Stomach (tissue), 4 donors: ENCODE results near the gene CNTN4.

Source experiments
- EP300 ChIP-seq: sonication (generic); formaldehyde crosslinking; IDR thresholded peaks from one replicate; pipeline ENCODE4 v1.6.1; 2017; ENCODE audit warnings: antibody characterized with exemption
- POLR2A ChIP-seq, 4 donors: fragments of 450-650 bp; IDR thresholded peaks; one replicate each; pipeline ENCODE4 v1.6.1; 2016; ENCODE audit warnings: antibody characterized with exemption in 4 of 4, control low read depth in 2 of 4, mild to moderate bottlenecking in 1 of 4, moderate library complexity in 1 of 4
- POLR2AphosphoS5 ChIP-seq, 3 donors: sonication (generic); formaldehyde crosslinking; IDR thresholded peaks; one replicate each; pipeline ENCODE4 v1.6.1; 2016; ENCODE audit warnings: antibody characterized with exemption in 3 of 3
- TF ChIP-seq, protein P1 (sequence below), 7 experiments: fragments of 450-650 bp in 4 of 7; fragments of 200-600 bp in 3 of 7; sonication (generic) in 3 of 7; IDR thresholded peaks; one replicate each; pipeline ENCODE4 v1.5.1; 2016 to 2019; ENCODE audit warnings: antibody characterized with exemption in 7 of 7, control low read depth in 2 of 7, mild to moderate bottlenecking in 1 of 7

- TF ChIP-seq, protein P1, sequence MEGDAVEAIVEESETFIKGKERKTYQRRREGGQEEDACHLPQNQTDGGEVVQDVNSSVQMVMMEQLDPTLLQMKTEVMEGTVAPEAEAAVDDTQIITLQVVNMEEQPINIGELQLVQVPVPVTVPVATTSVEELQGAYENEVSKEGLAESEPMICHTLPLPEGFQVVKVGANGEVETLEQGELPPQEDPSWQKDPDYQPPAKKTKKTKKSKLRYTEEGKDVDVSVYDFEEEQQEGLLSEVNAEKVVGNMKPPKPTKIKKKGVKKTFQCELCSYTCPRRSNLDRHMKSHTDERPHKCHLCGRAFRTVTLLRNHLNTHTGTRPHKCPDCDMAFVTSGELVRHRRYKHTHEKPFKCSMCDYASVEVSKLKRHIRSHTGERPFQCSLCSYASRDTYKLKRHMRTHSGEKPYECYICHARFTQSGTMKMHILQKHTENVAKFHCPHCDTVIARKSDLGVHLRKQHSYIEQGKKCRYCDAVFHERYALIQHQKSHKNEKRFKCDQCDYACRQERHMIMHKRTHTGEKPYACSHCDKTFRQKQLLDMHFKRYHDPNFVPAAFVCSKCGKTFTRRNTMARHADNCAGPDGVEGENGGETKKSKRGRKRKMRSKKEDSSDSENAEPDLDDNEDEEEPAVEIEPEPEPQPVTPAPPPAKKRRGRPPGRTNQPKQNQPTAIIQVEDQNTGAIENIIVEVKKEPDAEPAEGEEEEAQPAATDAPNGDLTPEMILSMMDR (IDR thresholded peaks at IDR 0.05), result no peak
- TF ChIP-seq EP300 (no peak), POLR2A (IDR thresholded peaks at IDR 0.05) (no peak), POLR2AphosphoS5 (IDR thresholded peaks at IDR 0.05) (no peak)
These were observed 772.2 kb downstream of the CNTN4 start for GRCh38 chr3:2870724-2871333.
